GM21529 (cell line): ENCODE results near the gene MAGOH.

ENCODE experiments used
- ATAC-seq: cut with Tn5 transposase; IDR thresholded peaks from one replicate; pipeline ENCODE4 v1.9.1; 2021; ENCODE audit not compliant: unreplicated experiment

MAGOH gene

DNA sequence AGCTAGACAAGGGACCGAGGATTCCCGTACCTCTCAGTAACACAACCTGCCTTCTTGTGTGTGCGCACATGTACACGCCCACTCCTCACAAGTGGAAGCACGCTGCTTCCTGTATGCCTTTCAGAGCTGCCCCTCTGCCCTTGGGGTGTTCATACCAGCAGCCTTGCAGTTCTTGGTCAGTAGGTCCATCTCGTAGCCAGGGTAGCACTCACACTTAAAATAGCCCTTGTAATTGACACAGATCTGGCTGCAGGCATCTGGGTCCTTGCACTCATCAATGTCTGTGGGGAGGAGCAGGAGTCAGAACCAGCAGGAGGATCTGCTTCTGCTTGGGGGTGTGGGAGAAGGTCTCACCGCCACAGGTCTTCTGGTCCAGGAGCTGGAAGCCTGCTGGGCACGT lies 32.6 kb upstream of the MAGOH start:
- no peak for ATAC-seq

DNA sequence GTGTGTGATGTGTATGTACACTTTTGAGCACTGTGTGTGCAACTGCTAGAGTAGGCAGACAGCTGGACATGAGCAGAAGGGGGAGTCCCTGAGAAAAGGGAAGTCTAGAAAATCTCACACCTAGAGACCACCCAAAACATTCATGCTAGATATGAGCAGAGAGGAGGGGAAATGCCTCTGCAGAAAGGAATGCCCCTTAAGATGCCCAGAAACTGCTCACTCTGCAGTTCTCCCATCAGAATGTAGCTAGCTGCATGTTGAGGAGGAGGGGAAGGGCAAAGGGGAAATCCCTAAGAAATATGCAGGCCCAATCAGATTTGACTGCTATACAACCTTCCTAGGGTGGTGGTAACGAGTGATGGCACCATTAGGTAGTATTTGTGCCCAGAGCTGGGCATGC lies 31.8 kb upstream of the MAGOH start:
- ATAC-seq = peak; percentile 47

DNA sequence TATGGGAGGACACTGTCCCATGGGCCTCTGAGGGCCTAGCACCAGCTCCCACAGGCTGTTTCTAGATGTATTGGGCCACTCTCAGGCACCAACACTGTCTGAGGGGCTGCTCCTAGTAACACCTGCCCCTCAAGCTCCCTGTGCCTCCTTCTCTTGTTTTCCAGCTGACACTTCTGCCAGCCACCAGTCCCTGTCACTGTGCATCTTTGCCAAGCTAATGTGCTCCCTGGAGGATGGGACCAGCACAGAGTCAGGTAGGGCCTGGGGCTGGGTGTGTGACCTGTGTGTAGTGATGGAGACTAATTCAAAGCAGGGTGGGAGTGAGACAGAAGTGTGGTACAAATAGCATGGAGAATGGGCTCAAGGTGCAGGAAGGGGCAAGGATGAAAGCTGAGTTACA lies 29.4 kb upstream of the MAGOH start:
- no peak for ATAC-seq

DNA sequence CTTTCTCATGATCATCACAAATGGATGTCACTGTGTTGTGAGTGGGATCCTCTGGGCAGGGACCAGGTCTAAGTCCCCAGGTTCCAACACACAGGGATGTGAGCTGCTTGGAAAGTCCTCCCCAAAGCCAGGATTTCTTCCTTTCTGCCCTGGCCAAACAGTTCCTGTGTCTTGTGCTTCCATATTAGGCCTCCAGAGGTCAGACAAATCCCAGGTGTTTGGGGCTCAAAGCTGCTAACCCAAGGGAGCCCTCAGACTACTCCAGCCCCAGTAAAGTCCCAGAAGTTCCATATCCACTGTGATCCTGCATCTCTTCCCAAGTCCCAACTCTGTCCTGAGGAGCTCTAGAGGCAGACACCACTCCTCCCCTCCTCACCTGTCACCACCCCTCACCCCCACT lies 27.7 kb upstream of the MAGOH start:
- ATAC-seq = no peak

DNA sequence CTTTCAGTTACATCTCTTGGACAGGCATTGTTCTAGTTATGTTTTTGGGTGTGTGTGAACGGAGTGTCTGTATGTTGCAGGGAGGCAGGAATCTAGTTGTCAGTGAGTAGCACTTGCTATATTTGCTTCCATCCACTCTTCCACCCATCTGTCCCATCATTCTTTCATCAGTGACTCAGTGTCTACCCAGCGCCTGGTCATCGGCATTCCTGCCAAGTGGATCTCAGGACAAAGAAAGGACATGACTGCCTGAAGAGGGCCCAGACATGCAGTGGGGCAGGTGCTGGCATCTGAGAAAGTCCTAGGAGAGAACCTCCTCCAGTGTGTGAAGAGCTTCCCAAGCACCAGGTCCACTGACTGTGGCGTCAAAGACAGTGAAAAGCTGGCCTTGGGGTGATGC lies 27.3 kb upstream of the MAGOH start:
- no peak for ATAC-seq

DNA sequence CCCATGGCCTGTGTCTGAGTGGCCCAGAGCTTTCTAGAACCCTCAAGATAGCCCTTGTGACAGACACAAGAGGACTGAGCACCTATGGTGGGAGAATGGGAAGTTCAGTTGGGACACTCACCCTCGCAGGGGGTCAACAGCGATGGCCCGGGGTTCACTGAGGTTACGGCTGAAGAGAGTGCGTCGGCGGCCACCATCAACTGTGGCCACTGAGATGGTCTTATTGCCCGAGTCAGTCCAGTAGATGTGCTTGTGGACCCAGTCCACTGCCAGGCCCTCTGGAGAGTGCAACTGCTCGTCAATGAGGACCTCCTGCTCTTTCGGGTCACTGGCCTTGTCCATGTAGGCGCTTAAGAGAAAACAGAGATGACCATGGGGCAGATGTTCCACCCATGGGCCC lies 25.7 kb upstream of the MAGOH start:
- no peak for ATAC-seq

DNA sequence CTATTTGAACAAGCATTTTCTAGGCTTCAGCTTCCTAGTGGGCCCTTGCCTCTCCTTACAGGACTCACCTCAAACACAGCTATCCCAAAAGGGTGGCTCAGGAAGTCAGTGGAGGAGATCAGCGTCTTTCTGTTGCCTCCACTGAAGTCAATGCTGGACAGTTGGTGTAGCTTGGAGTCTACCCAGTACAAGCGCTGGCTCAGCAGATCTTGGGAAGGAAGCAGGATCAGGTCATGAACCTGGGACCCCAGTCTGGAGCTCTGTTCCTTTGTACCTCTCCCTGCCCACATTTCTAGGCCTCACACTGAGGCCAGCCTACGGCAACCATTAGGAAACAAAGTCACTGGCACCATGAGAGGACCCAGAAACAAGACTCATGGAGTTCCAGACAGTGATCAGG lies 23.7 kb upstream of the MAGOH start:
- no peak for ATAC-seq

DNA sequence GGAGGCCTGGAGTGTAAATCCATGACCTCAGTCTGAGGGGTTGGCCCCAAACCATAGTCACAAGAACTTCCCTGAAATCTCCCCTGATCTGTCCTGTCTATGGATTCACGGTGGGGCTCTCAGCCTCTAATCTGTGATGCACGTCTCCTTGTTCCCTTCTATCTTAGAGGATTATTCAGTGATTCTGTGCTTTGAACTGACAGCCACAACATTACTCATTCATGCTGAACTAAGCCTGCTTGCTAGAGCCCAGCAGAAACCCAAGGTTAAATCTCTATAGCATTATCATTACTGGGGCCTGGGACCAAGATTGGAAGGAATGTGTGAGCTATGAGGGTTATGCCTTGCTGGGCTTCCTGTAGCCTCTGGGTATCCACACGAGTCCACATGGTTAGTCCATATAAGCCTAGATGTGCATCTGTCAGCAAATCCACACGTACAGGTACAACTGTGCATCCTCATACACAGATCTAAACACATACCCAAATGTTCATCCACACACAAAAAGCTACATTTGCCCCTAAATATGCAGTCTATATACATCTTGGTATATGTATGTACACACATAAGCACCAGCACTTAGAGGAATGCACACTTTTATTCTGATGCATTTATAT lies 22.4 kb upstream of the MAGOH start:
- ATAC-seq = no peak

DNA sequence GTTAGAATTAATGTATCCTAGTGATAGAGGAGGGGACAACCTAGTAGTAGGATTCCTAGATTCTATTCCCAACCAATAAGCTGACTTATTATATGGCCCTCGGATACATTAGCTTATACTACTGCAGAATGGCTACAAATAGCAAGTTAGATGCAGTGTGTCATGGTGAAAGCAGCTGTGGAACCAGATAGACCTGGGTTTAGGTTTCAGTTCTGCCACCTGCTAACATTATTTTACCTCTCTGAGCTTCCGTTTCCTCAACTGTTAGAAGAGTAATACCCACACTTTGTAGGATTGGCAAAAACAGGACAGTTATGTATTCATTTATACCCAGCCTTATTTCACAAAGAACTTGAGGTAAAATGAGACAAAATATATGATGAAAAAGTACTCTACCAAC lies 21.6 kb upstream of the MAGOH start:
- ATAC-seq = peak; percentile 74

DNA sequence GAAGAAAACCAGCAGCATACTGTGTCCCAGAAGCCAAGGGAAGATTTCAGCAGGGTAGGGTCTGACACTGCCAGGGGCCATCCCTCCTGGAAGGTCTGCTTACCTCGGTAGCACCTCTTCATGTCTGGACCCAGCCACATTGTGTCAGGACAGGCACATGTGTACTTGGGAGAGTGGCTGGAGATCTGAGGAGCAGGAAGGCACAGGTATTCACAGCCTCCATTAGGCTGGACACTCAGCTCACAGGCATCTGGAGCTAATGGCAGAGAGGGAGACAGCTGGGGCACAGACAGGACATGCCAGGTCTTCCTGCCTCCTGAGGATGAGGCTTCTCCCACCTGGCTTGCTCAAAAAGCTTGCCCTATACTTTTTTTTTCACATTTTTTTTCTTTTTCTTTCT lies 19.9 kb upstream of the MAGOH start:
- ATAC-seq = no peak

DNA sequence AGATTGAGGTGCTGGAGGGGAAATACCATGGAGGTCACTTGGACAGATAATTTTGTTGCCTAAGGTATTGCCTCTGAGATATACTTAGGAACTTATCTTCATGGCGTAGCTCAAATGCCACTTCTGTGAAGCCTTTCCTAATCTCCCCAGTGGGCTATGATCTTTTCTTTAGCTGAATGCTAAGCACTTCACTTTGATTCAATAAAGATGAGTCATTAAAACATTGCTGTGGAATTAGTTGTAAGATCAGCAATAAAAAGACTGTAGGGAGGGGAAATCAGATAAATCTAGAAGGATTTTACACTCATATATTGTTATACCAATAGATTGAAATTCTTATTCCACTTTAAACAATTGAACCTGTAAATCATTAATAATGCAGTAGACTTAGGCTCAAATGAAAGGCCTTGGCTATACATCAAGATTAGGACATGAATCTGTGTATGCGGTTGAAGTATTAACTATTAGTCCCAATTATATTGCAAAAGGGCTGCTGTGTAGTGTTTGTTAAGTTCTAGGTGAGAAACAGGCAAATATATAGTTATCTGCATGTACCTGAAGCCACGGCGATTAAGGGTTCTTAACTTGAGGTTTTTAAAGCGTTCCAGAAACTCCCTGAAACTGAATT lies 19.2 kb upstream of the MAGOH start:
- ATAC-seq = no peak

DNA sequence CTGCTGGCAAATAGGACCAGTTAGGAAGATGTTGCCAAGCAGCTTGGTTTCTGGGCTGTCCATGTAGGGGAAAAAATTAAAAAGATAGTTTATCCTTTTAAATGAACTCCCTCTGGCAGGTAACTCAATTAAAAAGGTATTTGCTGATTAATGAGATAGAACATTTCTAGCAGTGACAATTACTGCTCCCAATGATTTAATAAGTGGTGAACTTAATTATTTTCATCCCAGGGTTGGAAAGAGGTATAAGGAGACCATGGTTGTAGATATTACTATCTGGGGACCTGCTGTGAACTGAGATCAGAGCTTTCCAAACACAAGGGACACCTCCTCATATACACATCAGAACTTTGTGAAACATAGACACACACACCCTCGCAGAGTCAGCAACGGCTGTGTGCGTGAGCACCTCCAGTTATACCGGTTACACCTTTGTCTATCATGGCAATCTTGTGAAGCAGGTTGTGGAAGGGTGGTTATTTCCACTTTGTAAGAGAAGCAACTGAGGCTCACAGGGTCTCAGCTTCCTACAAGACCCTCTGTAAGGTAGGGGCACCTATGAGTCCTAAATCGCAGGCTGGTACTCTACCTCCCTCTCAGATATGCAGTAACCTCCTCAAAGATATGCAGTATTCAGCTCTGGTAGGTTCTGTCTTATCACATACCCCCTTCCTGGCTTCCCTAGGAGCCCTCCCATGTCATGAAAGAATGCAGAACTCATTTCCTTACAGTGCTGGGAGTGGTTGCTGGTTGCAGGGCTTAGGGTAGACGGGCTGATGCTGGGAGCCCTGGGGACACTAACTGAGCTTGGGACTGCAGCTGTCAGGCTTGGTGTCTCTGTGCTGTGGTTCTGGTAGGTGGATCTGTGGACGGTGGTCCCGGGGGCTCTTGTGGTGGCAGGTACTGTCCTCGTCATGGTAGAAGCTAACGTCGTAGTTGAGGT lies 18.5 kb upstream of the MAGOH start:
- ATAC-seq = no peak

DNA sequence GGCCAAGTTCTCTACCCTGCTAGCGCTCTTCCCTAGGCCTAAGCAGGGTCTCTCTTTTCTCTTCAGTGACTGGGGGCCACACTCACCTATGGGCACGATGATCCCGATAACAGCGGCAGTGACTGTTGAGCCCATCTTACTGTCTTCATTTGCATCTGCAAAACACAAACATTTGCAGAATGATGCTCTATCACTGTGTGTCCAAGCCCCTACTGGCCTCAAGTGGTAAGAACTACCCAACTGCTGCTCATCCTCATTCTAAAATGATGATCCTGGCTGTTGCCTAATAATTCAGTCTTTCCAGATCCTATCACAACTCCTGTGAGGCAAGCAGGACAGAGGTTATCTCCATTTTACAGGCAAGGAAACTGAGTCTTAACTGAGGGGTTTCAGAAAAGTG lies 16.7 kb upstream of the MAGOH start:
- no peak for ATAC-seq

DNA sequence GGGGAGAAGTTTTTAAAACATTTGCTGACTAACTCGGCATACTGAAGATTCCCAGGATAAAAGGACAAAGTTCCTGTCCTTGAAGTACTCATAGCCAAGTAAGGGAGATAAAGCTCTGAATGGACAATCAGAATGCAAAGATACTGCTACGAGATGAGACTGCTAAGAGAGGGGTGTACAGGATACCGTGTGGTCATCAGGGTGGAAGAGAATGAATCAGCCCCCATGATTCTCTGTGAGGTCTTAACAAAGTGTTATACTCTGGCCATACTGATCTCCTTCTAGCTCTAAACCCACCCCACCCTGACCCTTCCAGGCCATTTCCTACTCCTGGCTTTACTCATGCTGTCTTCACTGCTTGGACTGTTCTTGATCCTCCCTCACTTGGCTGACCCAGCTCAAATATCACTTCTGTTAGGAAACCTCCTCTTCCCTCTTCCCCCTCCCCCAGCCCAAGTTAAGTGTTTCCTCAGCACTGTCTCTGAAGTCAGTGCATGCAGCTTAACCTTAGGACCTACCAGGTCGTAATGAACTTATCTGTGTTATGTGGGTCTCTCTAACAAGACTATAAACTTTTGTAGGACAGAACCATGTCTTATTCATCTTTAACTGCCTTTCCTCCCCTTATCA lies 15.8 kb upstream of the MAGOH start:
- ATAC-seq = no peak

DNA sequence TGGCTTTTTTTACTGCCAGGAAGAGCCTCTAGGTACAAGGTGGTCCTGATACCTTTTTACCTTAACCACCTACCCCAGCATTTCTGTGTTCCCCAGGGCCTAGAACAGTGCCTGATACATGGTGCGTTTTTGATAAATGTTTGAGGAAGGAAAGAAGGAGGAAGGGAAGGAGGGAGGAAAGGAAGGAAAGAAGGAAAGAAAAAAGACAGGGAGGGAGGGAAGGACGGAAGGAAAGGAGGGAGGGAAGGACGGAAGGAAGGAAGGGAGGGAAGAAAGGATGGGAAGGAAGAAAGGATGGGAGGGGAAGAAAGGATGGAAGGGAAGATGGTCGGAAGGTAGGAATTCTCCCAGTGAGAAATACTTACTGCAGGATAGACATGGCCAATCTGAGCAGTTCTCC lies 12.0 kb upstream of the MAGOH start:
- no peak for ATAC-seq

DNA sequence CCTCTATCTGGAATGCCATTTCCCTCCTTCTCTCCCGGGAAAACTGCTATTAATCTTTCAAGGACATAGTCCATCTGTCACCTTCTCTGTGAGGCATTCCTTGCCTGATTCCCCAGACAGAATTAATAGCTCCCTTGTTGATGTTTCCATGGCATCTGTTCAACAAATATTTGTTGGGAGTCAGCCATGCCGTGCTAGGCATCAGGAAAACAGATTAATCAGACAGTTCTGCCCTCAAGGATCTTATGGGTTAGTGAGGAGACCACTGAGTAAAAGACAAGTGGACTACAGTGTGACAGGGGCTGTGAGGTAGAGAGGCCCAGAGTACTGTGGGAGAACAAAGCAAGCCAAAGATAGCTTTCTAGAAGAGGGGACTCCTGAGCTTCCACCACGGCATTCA lies 11.4 kb upstream of the MAGOH start:
- ATAC-seq = no peak

DNA sequence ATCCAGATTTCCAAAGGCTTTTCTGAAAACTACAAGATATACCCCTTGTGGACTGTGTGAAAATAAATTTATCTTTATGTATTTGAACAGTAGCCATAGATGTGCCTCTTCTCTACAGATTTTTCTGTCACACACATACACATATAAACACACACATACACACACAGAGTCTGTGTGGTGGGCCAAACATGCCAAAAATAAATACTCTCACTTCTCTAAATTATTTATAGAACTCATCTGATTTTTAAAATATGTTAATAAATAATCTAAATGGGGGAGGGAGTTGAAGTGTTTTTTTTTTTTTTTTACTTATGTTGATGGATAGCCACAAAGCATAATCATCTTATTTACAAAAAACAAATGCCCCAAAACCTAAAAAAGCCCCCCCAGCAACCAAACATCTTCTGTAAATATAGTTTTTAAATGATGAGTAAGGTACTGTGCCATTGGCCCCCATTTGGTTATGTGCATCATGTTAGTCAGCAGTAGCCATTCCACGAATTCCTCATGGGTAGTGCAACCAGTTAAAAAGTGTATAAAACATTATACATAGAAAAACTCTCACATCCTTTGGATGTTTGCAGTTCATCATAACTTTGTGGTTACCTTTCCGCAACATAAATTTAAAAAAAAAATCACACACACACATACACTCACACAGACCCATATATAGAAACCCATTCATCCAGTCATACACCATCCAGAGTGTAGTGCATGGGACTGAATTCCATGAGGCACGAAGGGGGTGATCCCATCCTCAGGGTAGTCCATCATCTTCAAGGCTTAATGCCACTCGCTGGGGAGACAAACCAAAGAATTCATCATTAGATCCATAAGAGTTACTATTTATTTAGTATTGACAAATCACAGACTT lies 8.2 kb upstream of the MAGOH start:
- ATAC-seq = no peak

DNA sequence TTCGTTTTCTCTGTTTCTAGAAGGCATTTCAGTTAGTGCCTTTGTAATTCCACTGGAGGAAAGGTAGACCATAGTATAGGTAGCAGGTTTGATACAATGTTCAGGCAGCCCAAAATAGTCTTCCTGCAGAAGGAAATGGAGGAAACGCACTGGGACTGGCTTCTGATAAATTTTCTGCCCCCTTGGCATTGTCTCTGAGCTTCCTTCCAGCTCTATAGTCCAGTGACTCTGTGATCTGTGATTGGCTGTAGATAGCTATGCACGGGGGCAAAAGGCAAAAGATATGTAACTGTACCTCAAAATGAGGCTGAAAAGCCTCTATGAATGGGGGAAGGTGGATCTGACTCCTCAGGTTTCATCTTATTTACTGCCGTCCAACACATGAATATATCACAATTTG lies 5.8 kb upstream of the MAGOH start:
- no peak for ATAC-seq

DNA sequence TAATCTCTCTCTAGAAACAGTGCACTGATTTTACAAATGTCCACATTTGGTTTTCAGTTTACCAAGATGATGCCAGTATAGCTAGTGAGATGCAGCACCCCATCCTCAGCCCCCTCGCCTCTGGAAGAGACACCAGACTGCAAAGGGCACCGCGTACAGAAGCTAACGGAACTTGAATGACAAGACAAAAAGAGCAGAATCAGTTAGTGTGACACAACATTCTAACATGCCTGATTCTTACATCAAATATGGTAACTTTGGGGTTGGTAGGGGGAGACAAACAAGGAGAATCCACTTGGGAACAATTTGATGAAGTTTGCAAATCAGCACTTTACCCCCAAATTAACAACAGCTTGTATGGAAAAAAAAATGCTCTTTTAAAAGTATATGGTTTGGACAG lies 4.1 kb upstream of the MAGOH start:
- ATAC-seq = no peak

DNA sequence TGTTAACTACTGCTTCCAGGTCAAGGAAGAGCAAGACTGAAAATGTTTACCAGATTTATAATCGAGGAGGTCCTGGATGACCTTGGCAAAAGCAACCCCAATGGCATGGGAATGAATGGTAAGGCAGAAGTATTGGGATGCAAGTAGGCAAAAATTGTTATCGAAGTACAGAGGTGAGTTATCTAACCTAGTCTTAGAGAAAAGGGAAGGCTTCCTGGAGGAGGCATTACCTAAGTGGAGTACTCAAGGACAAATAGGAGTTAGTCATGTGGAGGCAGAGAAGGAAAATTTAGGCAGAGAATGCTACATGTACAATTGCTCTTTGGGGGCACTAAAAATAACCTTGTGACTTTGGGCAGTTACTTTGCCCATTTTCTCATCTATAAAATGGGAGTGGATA lies 3.5 kb upstream of the MAGOH start:
- no peak for ATAC-seq

DNA sequence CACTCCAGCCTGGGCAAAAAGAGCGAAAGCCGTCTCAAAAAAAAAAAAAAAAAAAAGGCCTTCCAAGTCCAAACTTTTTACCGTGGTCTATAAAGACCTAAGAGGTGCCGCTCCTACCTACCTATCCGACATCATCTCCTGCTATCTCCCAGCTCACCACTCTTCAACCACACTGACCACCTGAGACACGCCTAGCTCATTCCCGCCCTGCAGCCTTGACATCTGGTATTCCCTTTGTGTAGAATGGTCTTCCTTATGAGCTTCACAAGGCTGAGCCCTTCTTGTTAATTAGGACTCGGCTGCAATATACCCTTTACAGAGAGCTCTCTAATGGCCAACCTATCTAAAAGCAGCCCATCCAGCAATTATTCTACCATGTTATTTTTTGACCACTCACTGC lies 680 bp downstream of the MAGOH start:
- ATAC-seq = no peak
